Lower leg skin (tissue), 4 donors: ENCODE measurements around the gene SLC43A2. TPM values are rescaled to one million over a fixed set of nuclear protein-coding genes. Genes with fewer than 3 reads are reported as not detected.

Experiments used
- DNase-seq, 2 donors: peaks; one replicate each; pipeline ENCODE4 v3.0.0-alpha.2; 2019; ENCODE audit warnings: low spot score in 2 of 2
- H3K4me3 ChIP-seq: fragments of 200-600 bp; sonication (generic); 2 replicates; pipeline ENCODE4 v1.5.1; 2017; ENCODE audit warnings: mild to moderate bottlenecking, low read depth; ENCODE audit not compliant: poor library complexity, severe bottlenecking
- CTCF ChIP-seq, 3 donors: fragments of 450-650 bp; IDR thresholded peaks; one replicate each; pipeline ENCODE4 v1.5.1; 2016; ENCODE audit warnings: antibody characterized with exemption in 3 of 3, mild to moderate bottlenecking in 3 of 3, moderate library complexity in 2 of 3
- POLR2A ChIP-seq, 2 donors: fragments of 450-650 bp; IDR thresholded peaks; one replicate each; pipeline ENCODE4 v1.6.1; 2016 to 2017; ENCODE audit warnings: antibody characterized with exemption in 2 of 2, mild to moderate bottlenecking in 1 of 2, moderate library complexity in 1 of 2
- WGBS, 2 donors: methylation state at CpG; one replicate each; pipeline ENCODE4 v1.1.5; 2018; 5-methylcytosine and 5-hydroxymethylcytosine counted together
- intact Hi-C: fragments of 100-400 bp; cut with DNase I; formaldehyde crosslinking; loops from one replicate; pipeline ENCODE4 v1.15.0; 2023; ENCODE audit warnings: low total_unique reads
- total RNA-seq, 4 donors: library from RNA; depleted of rRNA; stranded (reverse); fragments of >200 nt; gene quantifications; one replicate each; pipeline ENCODE4 v1.1.0, GENCODE V29; 2016

Gene SLC43A2
- total RNA-seq, 4 donors from 2014 or later, result 5.6 to 14.5 (median 9.6) TPM

DNA sequence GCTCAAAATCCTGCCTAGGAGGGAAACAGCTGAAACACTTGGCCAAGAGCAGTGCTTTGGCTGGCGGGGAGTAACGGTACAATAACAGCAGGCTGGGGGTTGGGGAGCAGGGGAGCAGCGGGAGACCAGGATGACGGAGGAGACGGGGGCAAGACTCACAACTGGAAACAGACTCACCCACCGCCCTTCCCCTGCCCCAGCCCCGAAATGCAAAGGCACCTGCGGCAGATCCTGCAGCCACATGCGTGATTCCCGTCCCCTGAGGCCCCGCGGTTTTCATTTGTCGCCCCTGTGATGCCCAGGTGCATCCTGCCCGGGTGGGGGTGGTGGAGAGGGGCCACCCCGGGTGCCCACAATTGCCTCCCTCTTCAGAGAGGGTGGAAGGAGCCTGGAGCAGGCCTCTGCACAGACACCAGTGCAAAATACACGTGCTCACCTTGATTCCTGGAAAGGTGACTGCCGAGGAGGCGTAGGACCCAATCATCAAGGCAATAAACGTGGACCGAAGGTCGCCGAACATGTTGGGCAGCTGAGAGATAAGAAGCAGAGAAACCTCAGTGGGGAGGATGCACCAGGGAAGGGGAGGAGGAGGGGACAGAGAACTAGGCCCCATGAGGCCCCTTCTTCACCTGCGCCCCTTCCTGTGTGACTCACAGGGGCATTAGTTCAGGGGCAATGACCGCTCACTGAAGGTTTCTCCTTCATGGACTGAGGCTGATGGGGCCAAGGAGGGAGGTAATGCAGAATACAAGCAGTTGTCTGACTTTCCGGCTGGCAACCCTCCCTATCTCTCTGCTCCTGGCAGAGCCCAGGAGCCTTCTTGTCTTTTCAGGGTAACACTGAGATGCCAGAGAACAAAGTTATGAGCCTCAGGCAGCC, 35.6 kb downstream of the SLC43A2 start:
- intact Hi-C loops, result no loop called here
- 77 to 79% methylated on average over 25 of the region's 25 CpGs for WGBS, 2 donors
- H3K4me3 ChIP-seq, result no peak overlapping the region
- no peak for DNase-seq
- no peak for TF ChIP-seq CTCF (IDR thresholded peaks at IDR 0.05)
- no peak for TF ChIP-seq POLR2A (IDR thresholded peaks at IDR 0.05)

DNA sequence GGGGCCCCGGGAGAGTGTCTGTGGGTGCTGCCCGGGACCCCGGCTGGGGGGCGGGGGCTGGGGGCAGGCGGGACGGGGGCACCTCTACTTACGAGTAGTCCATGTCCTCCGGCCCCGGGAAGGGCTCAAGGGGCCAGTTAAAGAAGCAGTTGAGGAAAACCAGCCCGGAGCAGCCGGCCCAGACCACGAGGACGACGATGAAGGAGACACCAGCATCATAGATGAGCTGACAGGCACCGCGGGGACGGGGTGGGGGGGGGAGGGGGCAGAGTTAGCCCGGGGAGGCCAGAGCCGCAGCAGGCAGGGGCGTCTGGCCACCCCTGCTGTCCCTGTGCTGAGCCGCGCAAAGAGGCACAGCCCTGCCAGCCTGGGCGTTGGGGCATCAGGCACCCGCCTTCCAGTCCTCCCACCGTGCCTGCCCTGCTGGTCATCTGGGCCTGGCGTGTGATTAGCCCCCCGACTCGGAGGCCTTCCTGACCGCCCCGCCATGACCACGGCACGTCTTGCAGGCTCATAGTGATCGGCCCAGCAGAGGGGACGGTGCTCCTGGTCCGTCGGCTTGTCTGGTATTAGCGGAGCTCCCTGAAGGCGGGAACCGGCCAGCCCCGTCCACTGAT, 37.1 kb downstream of the SLC43A2 start:
- intact Hi-C loops, result no loop called here
- WGBS, 2 donors, result 90 to 92% methylated on average over 37 to 40 of the region's 40 CpGs
- H3K4me3 ChIP-seq, result no peak overlapping the region
- DNase-seq, result no peak
- TF ChIP-seq POLR2A (IDR thresholded peaks at IDR 0.05), result no peak

DNA sequence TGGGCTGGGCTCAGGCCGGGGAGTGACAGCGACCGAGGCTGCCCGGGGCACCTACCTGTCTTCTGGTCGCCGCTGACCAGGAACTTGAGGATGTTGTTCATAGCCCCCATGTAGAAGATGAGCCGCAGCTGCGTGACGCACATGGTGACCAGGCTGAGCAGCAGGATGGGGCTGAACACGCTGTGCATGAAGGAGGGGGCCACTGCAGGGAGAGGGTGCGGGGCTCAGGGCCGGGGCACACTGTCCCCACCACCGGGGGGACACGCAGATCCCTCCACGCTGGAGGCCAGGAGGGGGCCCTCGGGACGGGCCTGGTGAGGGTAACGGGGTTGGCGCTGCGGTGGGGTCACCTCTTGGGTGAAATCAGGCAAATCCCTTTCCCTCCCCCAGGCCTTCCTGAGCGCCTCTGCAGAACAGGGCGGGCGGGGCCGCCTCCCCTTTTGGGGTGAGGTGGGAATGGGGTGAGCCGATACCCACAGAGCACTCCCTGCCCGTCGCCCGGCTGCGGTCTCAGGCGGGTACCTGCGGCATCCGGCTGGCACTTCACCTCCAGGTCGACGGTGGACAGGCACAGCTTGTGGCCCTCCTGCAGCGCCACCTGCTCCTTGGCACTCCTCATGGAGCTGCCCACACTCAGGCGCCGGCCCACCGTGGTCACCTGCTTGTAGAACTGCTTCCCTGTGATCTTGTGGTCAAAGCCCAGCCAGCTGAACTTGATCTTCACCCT, 37.7 kb downstream of the SLC43A2 start:
- 86 to 87% methylated on average over 22 to 33 of the region's 38 CpGs for WGBS, 2 donors
- no peak overlapping the region for H3K4me3 ChIP-seq
- DNase-seq, result no peak
- TF ChIP-seq POLR2A (IDR thresholded peaks at IDR 0.05) (no peak), CTCF (IDR thresholded peaks at IDR 0.05) (no peak)
- intact Hi-C loops, result no loop called here

DNA sequence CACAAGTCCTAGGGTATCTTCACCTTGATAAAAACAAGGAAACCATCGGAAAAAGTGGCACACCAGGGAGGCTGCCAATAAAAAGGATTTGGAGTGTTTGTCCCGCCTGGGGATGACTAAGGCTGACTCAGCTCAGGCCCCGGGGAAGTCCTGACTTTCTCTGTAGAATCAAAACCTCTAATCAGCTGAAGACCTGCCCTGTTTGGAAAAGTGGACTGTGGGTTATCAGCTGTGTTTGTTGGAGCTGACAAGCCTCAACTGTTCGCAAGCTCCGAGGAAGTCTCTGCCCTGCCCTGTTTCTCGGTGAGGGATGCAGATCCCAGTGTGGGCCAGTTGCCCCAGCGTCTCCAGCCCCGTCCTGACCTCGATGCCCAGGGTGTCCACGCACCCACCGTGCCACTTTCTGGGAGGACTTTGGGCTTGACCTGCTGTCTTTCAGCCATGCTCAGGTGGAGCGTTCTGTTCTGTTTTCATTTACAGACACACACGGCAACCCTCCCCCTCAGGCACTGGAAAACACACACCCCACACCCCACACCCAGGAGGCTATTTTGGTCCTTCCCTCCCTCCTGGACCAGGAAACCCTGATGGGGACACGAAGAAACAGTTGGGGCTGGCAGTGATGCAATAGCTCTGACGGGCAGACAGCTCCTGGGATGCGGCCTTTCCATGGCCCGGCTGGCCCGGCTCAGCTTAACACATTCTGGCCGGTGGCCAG, 38.4 kb downstream of the SLC43A2 start:
- H3K4me3 ChIP-seq, result no peak overlapping the region
- intact Hi-C loops, result no loop called here
- TF ChIP-seq POLR2A (IDR thresholded peaks at IDR 0.05), result no peak
- no peak for TF ChIP-seq CTCF (IDR thresholded peaks at IDR 0.05)
- peak in 1 of 2 donors; percentile 58 for DNase-seq
- 29 to 46% methylated on average over 16 to 18 of the region's 19 CpGs for WGBS, 2 donors

DNA sequence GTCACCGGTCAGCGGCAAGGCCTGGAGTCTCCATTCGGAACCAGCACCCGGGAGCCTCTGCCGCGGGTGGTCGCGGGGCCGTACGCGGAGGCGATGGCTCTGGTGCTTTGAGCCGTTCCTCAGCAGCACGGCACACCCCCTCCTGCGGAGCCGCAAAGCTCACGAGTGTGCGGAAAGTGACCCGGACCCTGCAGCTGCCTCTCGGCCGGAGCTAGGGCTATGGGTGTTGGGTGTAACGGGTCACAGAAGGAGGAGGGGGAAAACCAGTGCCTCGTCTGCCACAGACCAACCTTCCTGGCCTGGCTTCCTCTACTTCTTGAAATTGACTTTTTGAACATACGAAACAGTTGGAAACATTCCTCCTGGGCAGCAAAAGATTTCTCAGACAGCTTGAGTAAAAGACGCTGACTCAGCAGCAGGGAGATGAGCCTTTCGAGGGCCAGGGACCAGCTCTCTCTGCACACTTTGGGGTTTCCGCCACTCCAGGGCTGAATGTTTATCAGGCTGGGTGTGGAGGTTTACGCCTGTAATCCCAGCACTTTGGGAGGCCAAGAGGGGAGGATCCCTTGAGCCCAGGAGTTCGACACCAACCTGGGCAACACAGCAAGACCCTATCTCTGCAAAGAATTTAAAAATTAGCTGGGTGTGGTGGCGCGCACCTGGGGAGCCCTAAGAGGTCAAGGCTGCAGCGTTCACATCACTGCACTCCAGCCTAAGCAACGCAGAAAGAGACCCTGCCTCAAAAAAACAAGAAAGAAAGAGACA, 39.6 kb downstream of the SLC43A2 start:
- H3K4me3 ChIP-seq, result no peak overlapping the region
- WGBS, 2 donors, result 90 to 93% methylated on average over 33 of the region's 33 CpGs
- intact Hi-C loops, result no loop called here
- DNase-seq, result no peak
- TF ChIP-seq POLR2A (IDR thresholded peaks at IDR 0.05), result no peak
- TF ChIP-seq CTCF (IDR thresholded peaks at IDR 0.05), result no peak
